ENCODE data around the gene TENT4A.

TENT4A gene

GRCh38 chr5:6687505-6687904 lies 25.7 kb upstream of the TENT4A start:
- no peak for TF ChIP-seq ZFP30 (CRISPR knock-in tag; IDR thresholded peaks at IDR 0.05)
- no peak for ATAC-seq

GRCh38 chr5:6692906-6693305 lies 20.3 kb upstream of the TENT4A start:
- TF ChIP-seq RARB (CRISPR knock-in tag; IDR thresholded peaks at IDR 0.05) (no peak), TCF4 (CRISPR knock-in tag; IDR thresholded peaks at IDR 0.05; ENCODE audit: borderline replicate concordance) (no peak), ZNF8 (CRISPR knock-in tag; IDR thresholded peaks at IDR 0.05) (no peak), ZNF70 (CRISPR knock-in tag; IDR thresholded peaks at IDR 0.05) (no peak), CSDC2 (CRISPR knock-in tag; IDR thresholded peaks at IDR 0.05) (no peak), PATZ1 (CRISPR knock-in tag; IDR thresholded peaks at IDR 0.05; ENCODE audit: borderline replicate concordance) (no peak), ZC3H10 (CRISPR knock-in tag; IDR thresholded peaks at IDR 0.05) (no peak), CSRNP3 (CRISPR knock-in tag; IDR thresholded peaks at IDR 0.05) (no peak), POU6F1 (CRISPR knock-in tag; IDR thresholded peaks at IDR 0.05; ENCODE audit: borderline replicate concordance, low read depth) (no peak), CREB5 (CRISPR knock-in tag; IDR thresholded peaks at IDR 0.05; ENCODE audit: low read depth) (no peak)
- no peak for ATAC-seq

- no peak for TF ChIP-seq PATZ1 (CRISPR knock-in tag; IDR thresholded peaks at IDR 0.05; ENCODE audit: borderline replicate concordance)
- no peak for TF ChIP-seq ISL1 (CRISPR knock-in tag; IDR thresholded peaks at IDR 0.05)
- no peak for TF ChIP-seq ZNF70 (CRISPR knock-in tag; IDR thresholded peaks at IDR 0.05)
- TF ChIP-seq CREB5 (CRISPR knock-in tag; IDR thresholded peaks at IDR 0.05; ENCODE audit: low read depth): no peak
- TF ChIP-seq BACH2 (CRISPR knock-in tag; IDR thresholded peaks at IDR 0.05; ENCODE audit: borderline replicate concordance): no peak
- no peak for TF ChIP-seq ZFP30 (CRISPR knock-in tag; IDR thresholded peaks at IDR 0.05)
- TF ChIP-seq ZNF565 (CRISPR knock-in tag; conservative IDR thresholded peaks at IDR 0.05; ENCODE audit: low read depth): no peak
- TF ChIP-seq ESRRG (CRISPR knock-in tag; IDR thresholded peaks at IDR 0.05): no peak
- TF ChIP-seq POU6F1 (CRISPR knock-in tag; IDR thresholded peaks at IDR 0.05; ENCODE audit: borderline replicate concordance, low read depth): no peak
- no peak for TF ChIP-seq ARNTL (CRISPR knock-in tag; IDR thresholded peaks at IDR 0.05; ENCODE audit: borderline replicate concordance, low read depth)
- no peak for TF ChIP-seq GLIS3 (CRISPR knock-in tag; IDR thresholded peaks at IDR 0.05)
- no peak for TF ChIP-seq TOX (CRISPR knock-in tag; IDR thresholded peaks at IDR 0.05; ENCODE audit: borderline replicate concordance)
- ATAC-seq: no peak
Observed at GRCh38 chr5:6698696-6699095, 14.5 kb upstream of the TENT4A start.
